Measurements from ENCODE around the gene USP35. TPM values are rescaled to one million over a fixed set of nuclear protein-coding genes. Genes with fewer than 3 reads are reported as not detected.
"Not testable (repeated sequence)": the region's sequence is repeated elsewhere in the genome, so short reads cannot be mapped to it uniquely, and the experiment has no call there.

The USP35 gene
- total RNA-seq, 2 experiments from 2014 or later, result 10.8 to 12.1 TPM

GRCh38 chr11:78216021-78216420 is 27.3 kb downstream of the USP35 start:
- POLR2A ChIA-PET, result interaction anchor here (1.1 to 1.3 kb wide), 2 partner anchors 9 to 214 kb away, joined by 3 to 4 read pairs; no protein-coding TSS in a partner anchor
- no peak overlapping the region for H3K27ac Mint-ChIP-seq
- CTCF ChIA-PET, result no interaction called here
- H3K4me1 Mint-ChIP-seq, result peaks cover 16% of the 10 kb centered on the region
- no peaks in the 10 kb centered on the region for H3K9me3 Mint-ChIP-seq
- H3K4me3 Mint-ChIP-seq, result no peak overlapping the region
- DNase-seq, result no peak
- H3K27me3 Mint-ChIP-seq, result no peaks in the 10 kb centered on the region
- H3K36me3 Mint-ChIP-seq (ENCODE audit: low read depth), result peaks cover 59% of the 10 kb centered on the region

DNA sequence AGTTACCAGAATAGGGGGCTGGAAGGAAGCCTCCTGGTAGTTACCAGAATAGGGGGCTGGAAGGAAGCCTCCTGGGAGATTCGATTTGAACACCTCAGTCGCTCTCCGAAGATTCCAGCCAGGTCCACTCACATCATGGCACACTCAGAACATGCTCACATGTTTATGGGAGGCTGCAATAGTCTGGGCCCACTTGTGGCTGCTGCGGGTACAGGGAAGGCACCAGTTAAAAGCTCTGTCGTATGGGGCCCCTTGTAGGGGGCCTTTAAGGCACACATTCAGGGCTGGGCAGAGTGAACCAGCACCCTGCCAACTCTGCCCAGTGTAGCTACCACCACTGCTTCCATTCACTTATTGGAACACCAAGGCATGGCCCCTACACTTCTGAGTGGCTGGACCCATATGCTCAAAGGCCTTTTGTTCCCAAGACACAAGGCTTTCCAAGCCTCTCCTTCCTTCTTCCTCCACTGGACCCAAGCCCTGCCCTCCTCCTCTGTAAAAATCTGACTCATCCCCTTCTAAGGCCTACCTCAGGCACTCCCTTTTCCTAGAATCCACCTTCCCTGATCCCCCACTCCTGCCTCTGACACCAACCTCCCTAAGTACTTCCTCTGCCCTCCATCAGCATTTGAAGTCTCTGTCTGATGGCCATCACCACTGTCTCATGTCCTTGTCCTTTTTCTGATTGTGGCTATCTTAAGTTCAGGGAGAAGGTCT is 28.0 kb downstream of the USP35 start:
- H3K4me1 Mint-ChIP-seq, result peaks cover 16% of the 10 kb centered on the region
- H3K9me3 Mint-ChIP-seq, result no peaks in the 10 kb centered on the region
- H3K4me3 Mint-ChIP-seq, result no peak overlapping the region
- peaks cover 59% of the 10 kb centered on the region for H3K36me3 Mint-ChIP-seq (ENCODE audit: low read depth)
- no peaks in the 10 kb centered on the region for H3K27me3 Mint-ChIP-seq
- POLR2A ChIA-PET, result interaction anchor here (1.1 to 1.3 kb wide), 2 partner anchors 9 to 213 kb away, joined by 3 to 4 read pairs; no protein-coding TSS in a partner anchor
- CTCF ChIA-PET, result interaction anchor here (0.9 kb wide), 1 partner anchor 77 kb away, joined by 3 read pairs; the partner anchor contains the start of gene ALG8
- H3K27ac Mint-ChIP-seq, result no peak overlapping the region
- DNase-seq, result no peak

- H3K27ac Mint-ChIP-seq, result no peak overlapping the region
Measured at GRCh38 chr11:78217650-78218541, 29.2 kb downstream of the USP35 start.

DNA sequence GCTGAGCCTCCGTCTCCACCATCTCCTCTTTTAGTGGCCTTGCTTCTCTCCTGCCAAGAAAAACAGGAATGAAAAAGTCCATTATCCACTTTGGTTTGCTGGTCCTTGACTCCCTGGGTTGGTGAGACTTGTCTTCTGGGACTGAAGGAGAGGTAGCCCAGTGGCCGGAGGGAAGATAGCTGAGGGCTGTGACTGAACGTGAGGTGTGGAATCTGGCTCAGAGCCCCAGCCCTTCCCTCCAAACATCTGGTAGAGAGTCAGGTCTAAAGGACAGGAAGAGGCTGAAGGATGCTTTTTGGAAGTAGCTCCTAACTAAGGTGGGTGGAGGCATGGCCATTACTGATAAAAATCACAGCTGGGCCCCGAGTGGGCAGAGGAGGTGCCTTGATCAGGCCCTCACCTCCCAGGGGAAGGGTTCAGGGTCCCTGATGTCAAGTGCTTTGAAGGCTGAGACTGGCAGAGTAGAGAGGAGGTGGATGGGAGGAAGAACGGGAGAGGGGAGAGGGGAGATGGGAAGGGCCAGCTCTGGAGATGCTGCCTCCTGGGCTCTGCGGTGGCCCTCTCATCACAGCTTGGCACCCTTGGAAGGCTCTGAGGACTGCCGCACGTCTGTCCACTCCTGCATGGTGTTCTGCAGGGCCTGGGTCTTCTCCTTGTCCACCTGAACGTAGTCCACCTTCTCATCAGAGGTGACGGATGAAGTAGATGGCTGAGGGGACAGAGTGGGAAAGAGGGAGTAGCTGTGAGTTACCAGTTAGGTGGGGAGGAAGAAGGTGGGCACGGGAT is 30.2 kb downstream of the USP35 start:
- Mint-ChIP-seq H3K9me3 (no peaks in the 10 kb centered on the region), H3K27ac (no peak overlapping the region), H3K4me3 (no peak overlapping the region), H3K36me3 (ENCODE audit: low read depth) (peaks cover 66% of the 10 kb centered on the region), H3K4me1 (peaks cover 20% of the 10 kb centered on the region), H3K27me3 (no peaks in the 10 kb centered on the region)
- ChIA-PET POLR2A (no interaction called here), CTCF (no interaction called here)
- DNase-seq, result no peak

More at GRCh38 chr11:78217650-78218541, 29.2 kb downstream of the USP35 start:
- Mint-ChIP-seq H3K27me3 (no peaks in the 10 kb centered on the region), H3K4me1 (peaks cover 16% of the 10 kb centered on the region), H3K36me3 (ENCODE audit: low read depth) (peaks cover 57% of the 10 kb centered on the region), H3K9me3 (no peaks in the 10 kb centered on the region), H3K4me3 (no peak overlapping the region)
- DNase-seq, result no peak
- CTCF ChIA-PET, result interaction anchor here (0.9 kb wide), 1 partner anchor 78 kb away, joined by 3 read pairs; the partner anchor contains the start of gene ALG8
- POLR2A ChIA-PET, result no interaction called here

DNA sequence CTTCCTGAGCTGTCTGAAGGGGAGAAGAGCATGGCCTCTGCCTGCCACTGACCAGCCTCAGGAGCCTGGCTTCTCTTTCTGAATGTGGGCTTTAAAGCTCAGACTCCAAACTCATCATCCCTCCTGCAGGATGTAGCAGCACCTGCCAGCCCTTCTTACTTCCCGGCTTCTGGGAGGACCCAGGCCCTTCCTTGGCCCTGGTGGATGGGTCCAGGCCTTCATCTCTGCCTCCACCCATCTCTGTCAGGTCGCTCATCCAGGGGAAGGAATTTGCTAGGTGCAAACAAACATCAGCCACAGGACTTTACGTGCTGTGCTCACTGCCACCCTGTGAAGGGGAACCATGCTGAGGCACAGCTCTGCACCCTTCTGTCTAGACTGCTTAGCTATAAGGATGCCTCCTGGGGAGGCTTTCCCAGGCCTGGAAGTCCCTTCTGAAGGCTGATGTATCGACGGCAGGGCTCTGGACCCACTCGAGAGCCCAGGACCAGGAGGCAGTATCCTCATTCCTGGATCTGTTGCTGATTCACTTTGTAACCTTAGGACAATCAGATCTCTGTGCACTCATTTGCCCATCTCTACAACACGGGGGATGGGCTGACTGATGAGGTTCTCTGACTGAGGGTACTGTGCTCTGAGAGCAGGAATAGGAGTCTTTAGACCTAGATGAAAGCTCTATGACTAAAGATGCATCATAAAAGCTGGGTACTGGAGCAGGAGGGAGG is 30.9 kb downstream of the USP35 start:
- peaks cover 69% of the 10 kb centered on the region for H3K36me3 Mint-ChIP-seq (ENCODE audit: low read depth)
- peaks cover 20% of the 10 kb centered on the region for H3K4me1 Mint-ChIP-seq
- ChIA-PET CTCF (no interaction called here), POLR2A (no interaction called here)
- no peak for DNase-seq
- no peak overlapping the region for H3K4me3 Mint-ChIP-seq
- H3K27ac Mint-ChIP-seq, result no peak overlapping the region
- no peaks in the 10 kb centered on the region for H3K9me3 Mint-ChIP-seq
- no peaks in the 10 kb centered on the region for H3K27me3 Mint-ChIP-seq

DNA sequence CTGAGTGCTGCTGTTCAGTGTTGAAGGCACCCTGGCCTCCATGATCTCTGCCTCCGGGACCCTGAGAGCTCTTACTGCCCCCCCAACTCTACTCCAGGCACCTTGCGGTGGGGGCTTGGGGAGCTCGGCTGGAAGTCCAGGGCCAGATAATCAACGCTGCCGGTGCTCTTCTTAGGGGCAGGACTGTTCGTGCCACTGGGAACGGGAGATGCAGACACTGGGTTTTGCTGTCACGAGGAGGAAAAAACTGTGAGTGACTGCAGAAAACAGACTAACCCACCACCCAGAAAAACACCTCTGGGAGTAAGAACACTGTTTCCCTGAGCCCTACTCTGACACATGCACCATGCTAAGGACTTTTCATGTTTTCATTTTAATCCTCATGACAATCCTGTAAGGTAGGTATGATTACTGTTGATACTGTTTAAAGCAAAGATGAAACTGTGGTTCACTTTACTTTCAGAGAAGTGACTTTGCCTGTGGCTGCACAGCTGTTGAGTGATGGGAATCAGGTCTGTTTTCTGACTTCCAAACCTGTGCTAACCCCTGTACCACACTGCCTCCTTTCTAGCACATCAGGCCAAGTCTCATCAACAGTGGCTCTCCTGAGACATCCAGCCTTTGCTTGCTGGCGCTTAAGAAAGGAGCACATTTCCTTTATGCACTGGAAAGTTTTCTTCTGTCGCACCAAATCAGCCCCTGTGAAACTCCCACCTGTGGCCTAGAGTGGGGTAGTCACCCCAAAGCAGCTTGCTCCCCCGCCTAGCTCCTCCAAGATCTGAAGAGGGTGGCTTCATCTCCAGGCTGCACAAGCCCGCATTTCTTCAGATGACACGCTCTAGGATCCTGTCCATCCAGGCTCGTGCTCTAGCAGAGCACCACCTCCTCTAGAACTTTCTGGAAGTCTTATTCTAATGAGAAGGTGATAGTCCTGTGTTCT is 31.8 kb downstream of the USP35 start:
- H3K9me3 Mint-ChIP-seq, result no peaks in the 10 kb centered on the region
- DNase-seq, result peak; percentile 10
- no peak overlapping the region for H3K4me3 Mint-ChIP-seq
- peaks cover 69% of the 10 kb centered on the region for H3K36me3 Mint-ChIP-seq (ENCODE audit: low read depth)
- peak overlapping the region; percentile 41 for H3K27ac Mint-ChIP-seq
- peaks cover 27% of the 10 kb centered on the region for H3K4me1 Mint-ChIP-seq
- POLR2A ChIA-PET, result no interaction called here
- CTCF ChIA-PET, result no interaction called here
- no peaks in the 10 kb centered on the region for H3K27me3 Mint-ChIP-seq

- peak; percentile 10 for DNase-seq
- Mint-ChIP-seq H3K27me3 (no peaks in the 10 kb centered on the region), H3K9me3 (no peaks in the 10 kb centered on the region), H3K4me3 (no peak overlapping the region), H3K36me3 (ENCODE audit: low read depth) (peaks cover 67% of the 10 kb centered on the region), H3K4me1 (peaks cover 28% of the 10 kb centered on the region), H3K27ac (no peak overlapping the region)
- ChIA-PET POLR2A (no interaction called here), CTCF (no interaction called here)
Measured at GRCh38 chr11:78221396-78222315, 32.9 kb downstream of the USP35 start.

GRCh38 chr11:78222726-78223125 is 34.0 kb downstream of the USP35 start:
- CTCF ChIA-PET, DNase-seq, H3K9me3 Mint-ChIP-seq, H3K27ac Mint-ChIP-seq, H3K4me3 Mint-ChIP-seq, H3K27me3 Mint-ChIP-seq, POLR2A ChIA-PET: not testable (repeated sequence)
- peaks cover 30% of the 10 kb centered on the region for H3K4me1 Mint-ChIP-seq
- peaks cover 63% of the 10 kb centered on the region for H3K36me3 Mint-ChIP-seq (ENCODE audit: low read depth)

DNA sequence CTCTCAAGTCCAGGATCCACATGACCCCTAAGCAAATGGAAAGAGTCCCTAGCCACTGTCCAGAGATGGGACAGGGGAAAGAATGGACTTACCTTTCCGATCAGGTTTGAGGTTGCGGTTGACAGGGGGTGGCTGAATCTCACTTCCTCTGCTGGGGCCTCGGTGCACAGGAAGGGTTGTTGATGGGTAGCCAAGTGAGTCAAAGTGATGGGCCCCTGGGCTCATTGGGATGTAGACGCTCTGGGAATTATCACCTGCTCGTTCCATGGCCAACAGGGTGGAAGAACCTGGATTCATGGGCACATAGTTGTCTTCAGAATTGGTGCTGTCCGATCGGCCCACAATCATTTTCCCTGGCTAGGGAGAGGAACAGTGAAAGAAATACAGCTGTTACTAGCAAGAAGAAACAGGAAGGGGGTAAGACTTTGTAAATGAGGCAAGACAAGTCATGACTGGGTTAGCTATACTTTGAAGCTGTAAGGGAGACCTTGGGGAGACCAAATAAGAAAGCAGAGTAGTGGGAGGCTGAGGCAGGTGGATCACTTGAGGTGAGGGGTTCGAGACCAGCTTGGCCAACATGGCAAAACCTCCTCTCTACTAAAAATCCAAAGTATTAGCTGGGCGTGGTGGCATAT is 34.7 kb downstream of the USP35 start:
- ChIA-PET CTCF (interaction anchor here (1.0 kb wide), 1 partner anchor 30 kb away, joined by 5 read pairs; no protein-coding TSS in a partner anchor), POLR2A (no interaction called here)
- H3K27me3 Mint-ChIP-seq, result no peaks in the 10 kb centered on the region
- peak; percentile 12 for DNase-seq
- no peak overlapping the region for H3K4me3 Mint-ChIP-seq
- peaks cover 57% of the 10 kb centered on the region for H3K36me3 Mint-ChIP-seq (ENCODE audit: low read depth)
- peaks cover 33% of the 10 kb centered on the region for H3K4me1 Mint-ChIP-seq
- H3K27ac Mint-ChIP-seq, result no peak overlapping the region
- H3K9me3 Mint-ChIP-seq, result no peaks in the 10 kb centered on the region

GRCh38 chr11:78224506-78224905 is 35.8 kb downstream of the USP35 start:
- POLR2A ChIA-PET, result no interaction called here
- H3K4me3 Mint-ChIP-seq, result no peak overlapping the region
- no peak overlapping the region for H3K27ac Mint-ChIP-seq
- no peaks in the 10 kb centered on the region for H3K27me3 Mint-ChIP-seq
- H3K36me3 Mint-ChIP-seq (ENCODE audit: low read depth), result peaks cover 58% of the 10 kb centered on the region
- CTCF ChIA-PET, result no interaction called here
- H3K4me1 Mint-ChIP-seq, result peaks cover 42% of the 10 kb centered on the region
- DNase-seq, result peak; percentile 10
- H3K9me3 Mint-ChIP-seq, result no peaks in the 10 kb centered on the region
